ENCODE data around the gene C9orf78.

The C9orf78 gene, protein sequence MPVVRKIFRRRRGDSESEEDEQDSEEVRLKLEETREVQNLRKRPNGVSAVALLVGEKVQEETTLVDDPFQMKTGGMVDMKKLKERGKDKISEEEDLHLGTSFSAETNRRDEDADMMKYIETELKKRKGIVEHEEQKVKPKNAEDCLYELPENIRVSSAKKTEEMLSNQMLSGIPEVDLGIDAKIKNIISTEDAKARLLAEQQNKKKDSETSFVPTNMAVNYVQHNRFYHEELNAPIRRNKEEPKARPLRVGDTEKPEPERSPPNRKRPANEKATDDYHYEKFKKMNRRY

DNA sequence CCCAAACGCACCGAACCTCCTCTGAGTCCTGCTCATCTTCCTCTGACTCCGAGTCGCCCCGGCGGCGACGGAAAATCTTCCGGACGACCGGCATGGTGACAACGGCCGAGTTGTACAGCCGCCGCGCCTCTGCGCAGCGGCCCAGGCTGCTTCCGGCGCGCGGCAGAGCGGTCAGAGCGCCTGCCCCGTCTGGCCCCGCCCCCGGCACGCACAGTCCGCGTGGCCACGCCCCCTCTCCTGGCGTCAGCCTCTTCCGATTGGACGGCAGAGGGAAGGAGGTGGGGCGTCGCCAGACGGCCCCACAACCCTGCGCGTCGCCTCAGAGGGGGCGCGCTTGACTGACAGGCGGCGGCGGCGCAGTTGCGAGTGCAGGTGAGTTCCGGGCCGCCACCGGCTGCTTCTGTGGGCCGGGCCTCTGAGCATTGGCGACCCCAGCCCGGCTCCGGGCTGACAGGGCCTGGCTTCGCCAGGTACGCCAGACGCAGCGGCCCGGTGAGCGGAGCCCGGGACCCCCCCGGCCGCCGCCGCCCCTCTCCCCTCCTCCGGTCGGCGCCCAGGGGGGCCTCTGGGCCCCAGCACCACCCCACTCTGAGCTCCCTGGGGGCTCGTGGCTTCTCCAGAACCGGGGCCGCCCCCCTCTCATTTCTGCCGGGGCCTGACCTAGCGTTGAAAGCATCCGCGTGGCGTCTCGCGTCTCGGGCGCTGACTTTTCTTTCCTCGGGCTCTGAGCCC lies at the start of gene C9orf78, which contains the start of gene USP20:
Gene C9orf78, minus strand, starts transcription at position 148 of the 732 bp plus-strand sequence. Its CDS starts 54 bp downstream, at position 94.
Gene USP20, plus strand, starts transcription at position 331 of the 732 bp plus-strand sequence. CDS start 17,098 bp downstream, outside the sequence.
- DNase-seq (ENCODE audit: low read depth in 2 of 2), result peak; percentile 94 to 99

DNA sequence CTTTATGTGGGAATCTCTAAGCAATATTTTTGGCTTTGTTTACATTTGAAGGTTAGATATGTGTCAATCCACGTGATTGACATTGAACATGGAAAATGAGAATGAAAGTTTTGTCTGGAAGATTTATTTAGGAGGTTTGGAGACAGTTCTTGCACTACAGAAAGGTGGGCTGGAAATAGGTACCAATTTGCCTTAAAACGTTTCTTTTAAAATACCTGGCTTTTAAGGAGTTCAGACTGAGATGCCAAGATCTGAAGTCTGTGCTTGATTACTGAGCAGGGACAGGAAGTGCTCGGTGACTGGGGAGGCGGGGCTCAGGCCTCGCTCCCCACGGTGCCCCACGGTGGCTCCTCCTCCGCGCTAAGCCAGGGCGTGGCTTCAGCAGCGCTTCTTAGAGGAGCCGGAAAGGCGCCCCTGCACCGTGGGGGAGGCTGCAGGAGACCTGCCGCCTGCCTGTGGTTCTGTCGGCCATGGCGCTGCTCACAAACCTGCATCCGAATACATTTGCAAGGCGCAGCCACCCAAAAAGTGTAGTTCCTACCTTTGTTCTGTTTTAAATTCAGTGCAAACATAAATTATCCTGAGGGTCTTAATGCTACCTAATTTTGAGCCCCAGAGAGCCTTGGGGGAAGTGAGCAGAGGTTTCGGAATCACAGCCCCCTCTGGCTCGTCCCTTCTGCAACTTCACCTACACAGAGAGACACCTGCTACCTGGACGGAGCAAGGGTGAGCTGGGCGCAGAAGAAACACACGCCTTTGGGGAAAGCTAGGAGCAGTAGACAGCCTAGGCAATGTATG lies 49.3 kb upstream of the C9orf78 start:
- peak; percentile 95 to 96 for DNase-seq (ENCODE audit: low read depth in 2 of 2)

DNA sequence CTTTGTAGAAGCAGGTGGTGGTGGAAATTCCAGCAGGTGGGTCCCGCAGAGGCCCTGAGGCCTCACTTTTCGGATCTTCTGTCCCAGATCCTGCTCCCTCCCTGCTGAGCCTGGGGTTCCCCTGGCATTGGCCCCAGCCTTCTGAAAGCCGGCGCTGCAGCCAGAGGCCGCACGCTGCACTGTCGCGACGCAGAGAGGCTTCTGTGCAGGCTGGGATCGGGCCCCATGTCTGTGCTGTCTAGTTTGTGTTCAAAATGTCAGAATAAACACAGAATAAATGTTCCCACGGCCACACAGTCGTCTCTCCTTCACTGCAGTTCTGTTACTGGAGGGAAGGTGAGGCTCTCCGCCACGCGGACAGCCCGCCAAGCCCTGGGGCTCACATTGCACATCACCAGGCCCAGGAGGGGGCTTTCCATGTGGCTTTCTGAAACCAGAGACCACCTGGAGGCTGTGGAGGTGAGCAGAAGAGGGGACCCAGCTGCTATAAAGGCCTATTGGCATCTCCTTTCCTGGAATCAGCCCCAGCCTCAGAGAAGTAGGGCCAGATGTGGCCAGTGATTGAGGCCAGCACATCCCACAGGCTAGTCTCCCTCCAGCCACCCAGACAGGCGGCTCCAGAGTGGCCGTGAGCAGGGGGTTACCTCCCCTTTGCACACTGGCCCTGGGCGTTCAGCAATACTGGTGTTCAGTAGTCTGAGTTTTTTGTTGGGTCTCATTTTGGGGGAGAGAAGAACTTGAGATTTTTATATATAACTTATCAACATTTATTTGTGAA lies 46.7 kb upstream of the C9orf78 start:
- no peak for DNase-seq (ENCODE audit: low read depth in 2 of 2)

DNA sequence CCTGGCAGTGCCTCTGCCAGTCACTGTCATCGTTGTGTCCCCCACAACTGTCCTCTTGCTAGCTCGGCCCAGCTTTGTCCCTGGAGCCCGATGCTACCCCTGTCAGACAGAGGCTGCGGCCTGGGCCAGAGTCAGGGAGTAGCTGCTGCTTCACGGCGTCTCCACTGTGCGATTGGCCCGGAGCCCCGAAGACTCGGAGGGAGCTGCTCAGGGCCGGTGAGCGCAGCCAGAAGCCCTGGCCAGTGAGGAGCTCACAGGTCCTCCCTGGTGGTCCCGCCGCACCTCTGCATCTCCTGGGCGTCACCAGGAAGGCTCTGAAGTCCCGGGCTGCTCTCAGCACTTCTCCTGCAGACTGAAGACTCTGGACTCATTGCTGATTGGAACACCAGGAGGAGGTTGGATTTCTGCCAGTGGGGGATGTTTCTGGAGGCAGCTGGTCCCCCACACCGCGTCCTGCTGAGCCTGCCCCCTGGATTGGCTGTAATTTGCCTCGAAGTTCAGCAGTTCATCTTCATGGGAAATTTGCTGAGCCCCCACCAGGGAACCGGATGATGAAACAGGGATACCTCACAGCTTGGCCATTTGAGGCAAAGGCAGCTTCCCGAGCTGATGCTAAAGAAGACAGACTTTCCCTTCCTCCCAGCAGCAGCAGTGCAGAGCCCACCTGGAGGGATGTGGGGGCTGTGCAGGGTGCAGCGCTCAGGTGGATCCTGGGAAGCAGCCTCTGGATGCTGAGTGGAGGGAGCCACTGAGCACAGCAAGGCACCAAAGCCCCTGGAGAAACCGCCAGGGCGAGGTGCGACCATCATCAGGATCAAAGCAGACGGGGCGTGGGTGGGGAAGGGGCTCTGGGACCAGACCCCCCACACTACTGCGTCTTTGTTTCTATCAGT lies 45.8 kb upstream of the C9orf78 start:
- DNase-seq (ENCODE audit: low read depth in 2 of 2), result no peak

DNA sequence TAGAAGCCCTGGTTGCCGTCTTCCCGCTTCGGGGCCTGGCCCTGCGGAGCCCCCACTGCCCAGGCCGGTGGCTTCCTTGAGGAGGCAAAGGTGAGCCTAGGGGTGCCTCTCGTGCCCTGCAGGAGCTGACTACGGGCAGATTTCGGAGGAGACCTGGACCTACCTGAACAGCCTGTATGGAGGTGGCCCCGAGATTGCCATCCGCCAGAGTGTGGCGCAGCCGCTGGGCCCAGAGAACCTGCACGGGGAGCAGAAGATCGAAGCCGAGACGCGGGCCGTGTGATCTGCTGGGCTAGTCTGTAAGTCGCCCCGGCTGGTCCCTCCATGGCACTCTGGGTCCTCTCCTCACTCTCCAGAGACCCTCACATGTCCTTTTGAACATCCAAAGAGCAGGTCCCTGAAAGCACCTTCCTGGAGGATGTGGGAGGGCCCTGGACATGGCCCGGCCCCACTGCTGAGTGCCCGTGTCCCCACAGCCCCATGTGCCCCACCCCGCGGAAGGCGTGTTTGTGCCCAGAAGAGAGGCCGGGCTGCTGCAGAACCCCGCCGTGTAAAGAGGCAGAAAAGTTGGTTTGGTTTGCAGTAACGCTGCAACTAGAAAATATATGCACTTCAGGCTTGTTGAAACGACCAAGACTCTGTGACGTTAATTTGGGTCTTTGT lies 45.0 kb upstream of the C9orf78 start:
- DNase-seq (ENCODE audit: low read depth in 2 of 2), result no peak

DNA sequence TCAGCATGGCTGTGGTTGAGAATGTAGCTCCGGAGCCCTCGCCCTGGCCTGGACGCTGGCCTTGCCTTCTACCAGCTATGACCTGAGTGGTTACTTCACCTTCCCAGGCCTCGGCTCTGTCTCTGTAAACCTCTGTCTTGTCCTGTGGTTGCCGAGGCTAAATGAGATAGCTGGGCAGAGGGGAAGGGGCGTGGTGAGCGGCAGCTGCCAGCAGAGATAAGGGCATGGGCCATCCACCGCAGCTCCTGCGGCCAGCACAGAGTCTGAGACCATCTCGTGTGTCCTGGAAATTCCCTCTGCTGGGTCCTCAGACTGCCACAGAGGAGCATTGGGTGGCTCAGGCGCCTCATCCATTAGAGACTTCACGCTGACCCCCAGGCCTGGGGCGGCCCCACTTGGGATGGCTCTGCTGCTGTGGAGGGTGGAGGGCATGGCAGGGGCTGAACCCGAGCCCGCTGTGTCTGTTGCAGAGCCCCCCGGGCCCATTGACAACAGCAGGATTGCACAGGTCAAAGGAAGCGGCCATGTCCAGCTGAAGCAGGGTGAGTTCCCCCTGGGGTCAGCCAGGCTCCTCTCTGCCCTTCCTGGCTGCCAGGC lies 44.1 kb upstream of the C9orf78 start:
- DNase-seq (ENCODE audit: low read depth in 2 of 2), result no peak

DNA sequence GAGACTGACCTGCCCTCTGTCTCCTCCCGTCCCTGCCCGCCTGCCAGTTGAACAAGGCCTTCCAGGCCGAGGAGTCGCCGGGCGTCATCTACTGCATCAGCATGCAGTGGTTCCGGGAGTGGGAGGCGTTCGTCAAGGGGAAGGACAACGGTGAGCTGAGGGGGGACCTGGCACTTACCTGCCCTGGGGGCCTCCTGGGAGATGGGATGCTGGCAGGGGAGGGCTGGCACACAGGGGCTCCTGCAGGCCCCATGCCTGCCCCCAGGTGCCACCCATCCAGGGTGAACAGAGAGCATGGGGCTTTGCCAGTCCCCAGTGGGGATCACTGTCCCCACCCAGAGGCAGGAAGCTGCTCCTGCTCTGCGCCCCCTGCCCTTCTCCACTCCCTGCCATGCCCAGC lies 43.2 kb upstream of the C9orf78 start:
- no peak for DNase-seq (ENCODE audit: low read depth in 2 of 2)

DNA sequence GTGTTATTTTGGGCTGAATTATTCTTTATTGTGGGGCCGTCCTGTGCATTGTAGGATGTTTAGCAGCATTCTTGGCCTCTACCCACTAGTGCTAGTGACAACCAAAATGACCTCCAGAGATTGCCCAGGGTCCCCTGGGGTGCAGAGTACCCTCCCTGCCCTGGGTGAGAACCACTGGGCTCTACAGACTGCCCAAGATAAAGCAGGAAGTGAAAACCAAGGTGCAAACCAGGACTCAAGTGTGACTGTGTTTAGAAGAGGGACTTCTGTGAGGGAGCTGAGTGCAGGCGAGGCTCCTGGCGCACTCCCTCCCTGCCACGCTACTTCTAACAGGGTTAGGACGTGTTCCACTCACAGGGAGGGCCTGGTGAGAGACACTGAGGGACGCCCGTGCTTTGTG lies 41.7 kb upstream of the C9orf78 start:
- no peak for DNase-seq (ENCODE audit: low read depth in 2 of 2)

DNA sequence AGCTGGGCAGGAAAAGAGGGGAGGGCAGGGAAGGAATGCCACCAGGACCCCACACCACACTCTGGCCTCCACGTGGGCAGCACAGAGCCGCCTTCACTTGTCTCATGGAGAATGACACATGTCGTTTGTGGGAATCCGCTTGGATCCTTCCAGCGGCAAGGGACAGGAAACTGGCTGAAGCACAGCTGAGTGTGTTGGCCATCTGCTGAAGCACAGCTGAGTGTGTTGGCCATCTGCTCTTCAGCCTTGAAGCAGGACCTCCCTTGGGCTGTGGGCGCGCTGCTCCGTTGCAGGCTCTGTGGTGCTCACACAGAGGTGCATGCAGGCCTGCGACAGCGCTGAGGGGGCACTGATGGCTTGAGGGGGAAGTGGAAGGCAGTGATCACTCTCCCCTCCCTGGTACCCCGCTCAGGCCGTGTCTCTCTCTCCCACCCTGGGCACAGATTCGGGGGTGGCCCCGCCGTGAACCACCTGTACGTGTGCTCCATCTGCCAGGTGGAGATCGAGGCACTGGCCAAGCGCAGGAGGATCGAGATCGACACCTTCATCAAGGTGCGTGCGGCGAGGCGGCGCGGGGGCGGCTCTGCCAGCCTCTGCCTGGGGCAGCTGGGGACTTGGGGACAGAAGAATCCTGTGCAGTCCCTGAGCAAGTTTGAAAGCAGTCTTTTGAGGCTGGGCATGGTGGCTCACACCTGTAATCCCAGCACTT lies 40.8 kb upstream of the C9orf78 start:
- DNase-seq (ENCODE audit: low read depth in 2 of 2), result no peak

DNA sequence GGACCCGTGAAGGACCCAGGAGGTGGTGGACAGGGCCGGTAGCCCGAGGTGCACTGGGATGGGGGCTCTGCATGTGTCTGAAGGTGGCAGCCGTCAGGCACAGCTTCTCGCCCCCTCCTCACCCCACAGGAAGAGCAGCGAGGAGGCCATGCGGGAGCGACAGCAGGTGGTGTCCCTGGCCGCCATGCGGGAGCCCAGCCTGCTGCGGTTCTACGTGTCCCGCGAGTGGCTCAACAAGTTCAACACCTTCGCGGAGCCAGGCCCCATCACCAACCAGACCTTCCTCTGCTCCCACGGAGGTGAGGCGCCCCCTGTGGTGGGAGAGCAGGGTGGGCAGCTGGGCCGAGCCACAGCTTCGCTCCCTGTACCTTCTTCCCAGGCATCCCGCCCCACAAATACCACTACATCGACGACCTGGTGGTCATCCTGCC lies 40.1 kb upstream of the C9orf78 start:
- no peak for DNase-seq (ENCODE audit: low read depth in 2 of 2)

DNA sequence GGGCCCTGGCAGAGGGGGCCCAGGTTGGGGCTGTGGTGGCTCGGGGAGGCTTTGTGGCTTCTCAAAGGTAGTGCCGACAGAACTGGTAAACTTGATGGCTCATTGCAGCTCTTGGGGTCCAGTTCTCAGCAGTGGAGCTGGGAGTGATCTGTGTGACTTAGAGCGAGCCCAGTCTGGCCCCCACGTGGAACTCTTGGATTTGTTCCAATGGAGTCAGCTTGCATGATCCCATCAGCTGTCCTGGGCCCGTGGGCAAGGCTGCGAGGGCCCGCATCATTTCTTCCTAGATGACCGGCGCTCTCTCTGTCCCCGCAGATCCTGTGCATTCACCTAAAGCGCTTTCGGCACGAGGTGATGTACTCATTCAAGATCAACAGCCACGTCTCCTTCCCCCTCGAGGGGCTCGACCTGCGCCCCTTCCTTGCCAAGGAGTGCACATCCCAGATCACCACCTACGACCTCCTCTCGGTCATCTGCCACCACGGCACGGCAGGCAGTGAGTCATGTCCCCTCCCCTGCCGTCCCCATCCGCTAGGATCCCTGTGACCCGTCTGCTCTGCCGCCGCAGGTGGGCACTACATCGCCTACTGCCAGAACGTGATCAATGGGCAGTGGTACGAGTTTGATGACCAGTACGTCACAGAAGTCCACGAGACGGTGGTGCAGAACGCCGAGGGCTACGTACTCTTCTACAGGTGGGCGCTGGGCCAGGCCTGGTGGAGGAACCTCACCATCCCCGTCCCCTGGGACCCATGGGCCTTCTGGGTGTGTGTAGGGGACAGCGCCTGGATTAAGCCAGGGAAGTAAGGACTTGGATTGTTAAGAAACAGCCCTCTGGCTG lies 39.4 kb upstream of the C9orf78 start:
- no peak for DNase-seq (ENCODE audit: low read depth in 2 of 2)

DNA sequence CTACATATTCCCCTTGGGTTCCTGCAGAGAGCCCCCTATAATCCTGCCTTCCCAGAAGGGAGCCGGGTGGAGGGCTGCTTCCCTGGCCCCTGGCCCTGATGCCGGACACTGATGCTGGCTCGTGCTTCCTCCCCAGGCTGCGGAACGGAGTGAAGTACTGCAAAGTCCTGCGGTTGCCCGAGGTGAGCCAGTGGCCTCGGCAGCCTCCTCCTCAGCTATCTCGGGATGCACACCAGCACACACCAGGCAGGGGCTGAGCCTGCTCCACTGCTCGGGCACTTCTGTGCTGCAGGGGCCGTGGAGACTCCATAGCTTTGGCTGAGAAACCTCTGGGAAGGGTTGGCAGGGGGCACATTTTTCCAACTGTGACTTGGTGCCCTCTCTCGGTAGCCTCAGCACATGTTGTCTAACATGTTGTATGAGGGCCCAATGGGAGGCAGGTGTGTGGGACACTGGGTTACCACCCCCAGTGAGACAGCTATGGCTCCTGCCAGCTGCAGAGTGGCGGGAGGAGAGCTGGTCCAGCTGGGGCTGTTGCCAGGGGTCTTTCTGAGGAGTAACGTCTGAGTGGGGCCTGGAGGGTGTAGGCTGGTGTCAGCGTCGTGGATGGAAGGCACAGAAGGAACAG lies 38.6 kb upstream of the C9orf78 start:
- DNase-seq (ENCODE audit: low read depth in 2 of 2), result no peak

DNA sequence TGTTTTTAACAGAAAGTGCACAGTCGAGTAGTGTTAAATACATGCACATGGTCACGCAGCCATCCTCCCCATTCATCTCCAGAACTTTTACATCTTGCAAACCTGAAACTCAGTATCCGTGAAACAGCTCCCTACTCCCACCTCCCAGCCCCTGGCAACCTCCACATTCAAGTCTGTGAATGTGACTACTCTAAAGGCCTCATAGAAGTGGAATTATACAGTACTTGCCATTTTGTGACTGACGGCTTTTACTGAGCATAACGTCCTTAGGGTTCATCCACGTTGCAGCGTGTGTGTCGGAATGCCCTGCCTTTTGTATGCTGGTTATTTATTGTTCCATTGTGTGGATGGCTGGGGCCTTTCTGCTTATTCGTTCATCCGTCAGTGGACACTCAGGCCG lies 36.0 kb upstream of the C9orf78 start:
- DNase-seq (ENCODE audit: low read depth in 2 of 2), result no peak

DNA sequence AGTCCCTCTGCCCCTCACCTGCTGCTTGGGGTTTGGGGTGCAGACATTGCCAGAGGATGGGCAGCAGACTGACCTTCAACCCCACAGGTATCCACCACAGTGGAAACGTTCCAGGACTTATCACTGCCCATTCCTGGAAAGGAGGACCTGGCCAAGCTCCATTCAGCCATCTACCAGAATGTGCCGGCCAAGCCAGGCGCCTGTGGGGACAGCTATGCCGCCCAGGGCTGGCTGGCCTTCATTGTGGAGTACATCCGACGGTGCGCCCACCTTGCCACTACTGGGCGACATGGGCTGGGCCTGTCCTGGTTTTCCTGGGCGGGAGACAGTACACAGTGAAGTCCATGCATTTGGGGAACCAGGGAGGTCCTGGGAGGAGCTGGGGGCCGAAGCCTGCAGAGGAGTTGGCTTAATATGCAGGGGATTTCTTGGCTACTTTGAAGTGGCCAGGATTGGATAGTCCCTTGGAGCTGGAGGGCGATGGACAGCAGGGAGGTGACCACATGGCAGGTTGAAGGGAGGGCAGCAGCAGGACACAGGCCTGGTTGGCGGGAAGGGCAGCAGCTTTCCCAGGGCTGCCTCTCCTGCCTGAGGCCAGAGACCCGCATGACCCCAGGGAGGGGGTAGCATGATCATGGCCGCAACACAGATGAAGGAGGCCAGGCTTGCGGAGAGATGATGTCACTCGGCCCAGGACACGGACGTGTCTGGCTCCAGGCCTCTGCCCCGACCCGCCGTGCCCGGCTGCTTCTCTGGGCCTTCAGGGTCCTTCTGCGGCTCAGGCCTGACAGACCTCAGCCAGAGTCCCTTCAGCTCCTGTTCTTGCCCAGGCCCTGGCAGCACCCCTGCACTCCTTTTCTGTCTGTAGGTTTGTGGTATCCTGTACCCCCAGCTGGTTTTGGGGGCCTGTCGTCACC lies 34.8 kb upstream of the C9orf78 start:
- DNase-seq (ENCODE audit: low read depth in 2 of 2), result no peak

DNA sequence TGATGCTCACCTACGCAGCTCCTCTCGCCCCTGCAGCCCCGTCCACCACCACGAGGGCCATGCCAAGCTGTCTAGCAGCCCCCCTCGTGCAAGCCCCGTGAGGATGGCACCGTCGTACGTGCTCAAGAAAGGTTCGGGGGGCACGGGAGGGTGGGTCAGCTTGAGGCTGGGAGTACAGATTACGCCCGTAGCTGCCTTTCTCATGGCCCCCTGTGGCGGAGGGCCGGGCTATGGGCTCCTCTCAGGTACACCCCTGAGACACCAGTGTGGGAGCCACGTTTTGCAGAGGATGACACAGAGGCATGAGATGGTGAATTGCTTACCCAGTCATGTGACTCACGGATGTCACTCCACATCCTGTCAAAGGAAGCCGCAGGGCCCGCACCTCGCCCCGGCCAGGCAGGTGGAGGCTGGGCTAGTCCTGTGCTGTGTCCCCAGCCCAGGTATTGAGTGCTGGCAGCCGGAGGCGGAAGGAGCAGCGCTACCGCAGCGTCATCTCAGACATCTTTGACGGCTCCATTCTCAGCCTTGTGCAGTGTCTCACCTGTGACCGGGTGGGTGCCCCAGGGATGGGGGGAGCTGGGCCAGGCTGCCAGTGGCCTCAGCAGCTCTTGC lies 33.9 kb upstream of the C9orf78 start:
- DNase-seq (ENCODE audit: low read depth in 2 of 2), result peak; percentile 68 to 72

Data from stimulated activated CD8-positive, alpha-beta memory T cell treated with anti-CD3 and anti-CD28 coated beads, Interleukin-2, amount 100 ng/mL, for 48 hours (primary cell).